GM12801 (cell line): ENCODE results near the gene COG2.

Experiments used
- CTCF ChIP-seq: IDR thresholded peaks from one replicate; pipeline ENCODE4 v1.5.1; 2011; ENCODE audit warnings: control low read depth; ENCODE audit not compliant: insufficient read length; ENCODE audit errors: extremely low read depth

COG2 gene

GRCh38 chr1:230737622-230738262 is 95.5 kb downstream of the COG2 start:
- no peak for TF ChIP-seq CTCF

GRCh38 chr1:230739564-230740290 is 97.4 kb downstream of the COG2 start:
- TF ChIP-seq CTCF = no peak
